NK-92 (cell line): ENCODE data around the gene IFT88.

Experiments used
- DNase-seq: peaks from one replicate; lab custom pipeline; 2025; ENCODE audit not compliant: unreplicated experiment; lab: John Stamatoyannopoulos, UW

IFT88 gene

GRCh38 chr13:20714161-20714560 is 147.2 kb downstream of the IFT88 start:
- no peak for DNase-seq

- no peak for DNase-seq
Observed at GRCh38 chr13:20714563-20715329, 147.8 kb downstream of the IFT88 start.

- DNase-seq: no peak
Observed at GRCh38 chr13:20715330-20715712, 148.4 kb downstream of the IFT88 start.

- no peak for DNase-seq
Observed at GRCh38 chr13:20716951-20717350, 150.0 kb downstream of the IFT88 start.

- DNase-seq: no peak
Observed at GRCh38 chr13:20717581-20718542, 150.9 kb downstream of the IFT88 start.

- DNase-seq: no peak
Observed at GRCh38 chr13:20718958-20719566, 152.1 kb downstream of the IFT88 start.

GRCh38 chr13:20719783-20720182 is 152.8 kb downstream of the IFT88 start:
- no peak for DNase-seq

GRCh38 chr13:20720499-20720898 is 153.5 kb downstream of the IFT88 start:
- DNase-seq: no peak

GRCh38 chr13:20721058-20721453 is 154.1 kb downstream of the IFT88 start:
- no peak for DNase-seq

GRCh38 chr13:20721454-20722357 is 154.7 kb downstream of the IFT88 start:
- no peak for DNase-seq

- DNase-seq: no peak
Observed at GRCh38 chr13:20727856-20728255, 160.9 kb downstream of the IFT88 start.

GRCh38 chr13:20728579-20729311 is 161.8 kb downstream of the IFT88 start:
- DNase-seq: no peak

- no peak for DNase-seq
Observed at GRCh38 chr13:20729633-20730585, 163.0 kb downstream of the IFT88 start.

- no peak for DNase-seq
Observed at GRCh38 chr13:20738616-20739015, 171.7 kb downstream of the IFT88 start.

- DNase-seq: no peak
Observed at GRCh38 chr13:20740021-20740420, 173.1 kb downstream of the IFT88 start.
